ENCODE results near the gene PCP2.

Gene PCP2

GRCh38 chr19:7654401-7654800 is 20.9 kb upstream of the PCP2 start:
- DNase-seq: no peak
- Histone ChIP-seq H3K36me3 (no peaks in the 10 kb centered on the region), H3K9me3 (no peaks in the 10 kb centered on the region), H3K27me3 (peaks cover 55% of the 10 kb centered on the region), H3K4me1 (no peaks in the 10 kb centered on the region), H3K4me3 (ENCODE audit: low read depth, low read length) (no peak overlapping the region)
- no peak for TF ChIP-seq CTCF (IDR thresholded peaks at IDR 0.05; ENCODE audit: low read depth, low read length)

GRCh38 chr19:7652061-7652641 is 18.6 kb upstream of the PCP2 start:
- peak; percentile 92 for TF ChIP-seq CTCF (IDR thresholded peaks at IDR 0.05; ENCODE audit: low read depth, low read length)
- H3K9me3 ChIP-seq: no peaks in the 10 kb centered on the region
- peak; percentile 72 for DNase-seq
- peak overlapping the region; percentile 35 for H3K4me3 ChIP-seq (ENCODE audit: low read depth, low read length)
- no peaks in the 10 kb centered on the region for H3K4me1 ChIP-seq
- H3K27me3 ChIP-seq: peaks cover 37% of the 10 kb centered on the region
- H3K36me3 ChIP-seq: no peaks in the 10 kb centered on the region

- H3K4me3 ChIP-seq (ENCODE audit: low read depth, low read length): no peak overlapping the region
- no peaks in the 10 kb centered on the region for H3K4me1 ChIP-seq
- peaks cover 27% of the 10 kb centered on the region for H3K27me3 ChIP-seq
- H3K36me3 ChIP-seq: no peaks in the 10 kb centered on the region
- H3K9me3 ChIP-seq: no peaks in the 10 kb centered on the region
- DNase-seq: no peak
- TF ChIP-seq CTCF (IDR thresholded peaks at IDR 0.05; ENCODE audit: low read depth, low read length): no peak
These were observed 16.6 kb upstream of the PCP2 start for GRCh38 chr19:7650148-7650547.

- TF ChIP-seq CTCF (IDR thresholded peaks at IDR 0.05; ENCODE audit: low read depth, low read length): no peak
- no peak for DNase-seq
- no peaks in the 10 kb centered on the region for H3K9me3 ChIP-seq
- no peak overlapping the region for H3K4me3 ChIP-seq (ENCODE audit: low read depth, low read length)
- peaks cover 24% of the 10 kb centered on the region for H3K27me3 ChIP-seq
- no peaks in the 10 kb centered on the region for H3K36me3 ChIP-seq
- H3K4me1 ChIP-seq: no peaks in the 10 kb centered on the region
These were observed 14.9 kb upstream of the PCP2 start for GRCh38 chr19:7648265-7649014.

- H3K4me3 ChIP-seq (ENCODE audit: low read depth, low read length): no peak overlapping the region
- H3K9me3 ChIP-seq: no peaks in the 10 kb centered on the region
- H3K36me3 ChIP-seq: no peaks in the 10 kb centered on the region
- TF ChIP-seq CTCF (IDR thresholded peaks at IDR 0.05; ENCODE audit: low read depth, low read length): no peak
- H3K27me3 ChIP-seq: peaks cover 18% of the 10 kb centered on the region
- DNase-seq: no peak
- no peaks in the 10 kb centered on the region for H3K4me1 ChIP-seq
These were observed 13.6 kb upstream of the PCP2 start for GRCh38 chr19:7647156-7647555.

GRCh38 chr19:7646426-7646700 is 12.8 kb upstream of the PCP2 start:
- no peaks in the 10 kb centered on the region for H3K9me3 ChIP-seq
- peaks cover 15% of the 10 kb centered on the region for H3K27me3 ChIP-seq
- no peak overlapping the region for H3K4me3 ChIP-seq (ENCODE audit: low read depth, low read length)
- no peaks in the 10 kb centered on the region for H3K4me1 ChIP-seq
- no peaks in the 10 kb centered on the region for H3K36me3 ChIP-seq
- no peak for TF ChIP-seq CTCF (IDR thresholded peaks at IDR 0.05; ENCODE audit: low read depth, low read length)
- DNase-seq: no peak

Data from BE2C (cell line).